ENCODE measurements around the gene MARK2.

Gene MARK2

GRCh38 chr11:63958008-63958407 lies 119.1 kb downstream of the MARK2 start:
- no peaks in the 10 kb centered on the region for H3K27me3 Mint-ChIP-seq
- no peaks in the 10 kb centered on the region for H3K9me3 Mint-ChIP-seq
- DNase-seq (no peak), ATAC-seq (replicated peaks) (no peak)
- H3K36me3 Mint-ChIP-seq (ENCODE audit: insufficient read depth) = peaks cover 17% of the 10 kb centered on the region
- H3K27ac Mint-ChIP-seq = no peak overlapping the region
- peaks cover 30 to 35% of the 10 kb centered on the region in 2 donors for H3K4me1 Mint-ChIP-seq (ENCODE audit: low read depth in 2 of 2)
- H3K4me3 Mint-ChIP-seq = no peak overlapping the region
